ENCODE data around the gene EXD3.
"Not testable (repeated sequence)": the region's sequence is repeated elsewhere in the genome, so short reads cannot be mapped to it uniquely, and the experiment has no call there.

The EXD3 gene, protein sequence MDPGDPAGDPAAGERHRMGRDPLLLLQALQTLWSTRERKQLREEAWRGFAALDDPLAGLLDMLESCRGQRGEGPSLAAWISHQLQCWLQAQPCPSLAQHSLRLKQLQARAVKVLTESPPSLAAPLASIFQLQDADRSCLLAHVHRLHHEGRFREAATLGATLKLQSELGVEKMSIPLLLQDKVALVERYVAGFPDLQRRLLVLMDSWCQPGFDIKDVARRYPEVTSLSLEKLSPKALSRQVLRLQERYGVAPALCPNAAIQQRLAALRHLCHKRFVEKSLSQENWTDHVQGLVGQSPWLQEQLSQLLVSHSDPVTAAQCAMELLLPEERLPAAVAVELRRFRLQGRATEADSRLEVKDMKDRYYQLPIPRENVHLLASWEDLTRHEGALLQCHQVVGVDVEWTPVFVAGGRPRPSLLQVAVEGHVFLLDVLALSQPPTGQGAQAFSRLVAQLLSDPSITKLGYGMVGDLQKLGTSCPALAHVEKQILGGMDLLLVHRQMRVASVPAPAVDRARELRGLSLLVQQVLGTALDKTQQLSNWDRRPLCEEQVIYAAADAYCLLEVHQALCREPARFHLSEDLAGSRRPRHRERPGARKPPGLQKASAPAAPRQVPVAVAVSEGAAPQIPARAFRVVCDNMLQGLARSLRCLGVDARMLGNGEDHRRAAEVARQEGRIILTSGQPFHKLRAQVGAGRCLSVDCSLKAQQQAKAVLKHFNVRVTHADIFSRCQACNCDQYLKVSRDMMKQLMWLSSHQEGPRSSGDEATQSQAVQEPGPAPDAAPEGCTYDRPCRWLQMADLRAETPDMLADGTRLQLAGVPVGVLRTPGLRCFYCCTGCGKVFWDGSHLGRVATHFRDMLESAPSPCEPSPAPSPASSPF

DNA sequence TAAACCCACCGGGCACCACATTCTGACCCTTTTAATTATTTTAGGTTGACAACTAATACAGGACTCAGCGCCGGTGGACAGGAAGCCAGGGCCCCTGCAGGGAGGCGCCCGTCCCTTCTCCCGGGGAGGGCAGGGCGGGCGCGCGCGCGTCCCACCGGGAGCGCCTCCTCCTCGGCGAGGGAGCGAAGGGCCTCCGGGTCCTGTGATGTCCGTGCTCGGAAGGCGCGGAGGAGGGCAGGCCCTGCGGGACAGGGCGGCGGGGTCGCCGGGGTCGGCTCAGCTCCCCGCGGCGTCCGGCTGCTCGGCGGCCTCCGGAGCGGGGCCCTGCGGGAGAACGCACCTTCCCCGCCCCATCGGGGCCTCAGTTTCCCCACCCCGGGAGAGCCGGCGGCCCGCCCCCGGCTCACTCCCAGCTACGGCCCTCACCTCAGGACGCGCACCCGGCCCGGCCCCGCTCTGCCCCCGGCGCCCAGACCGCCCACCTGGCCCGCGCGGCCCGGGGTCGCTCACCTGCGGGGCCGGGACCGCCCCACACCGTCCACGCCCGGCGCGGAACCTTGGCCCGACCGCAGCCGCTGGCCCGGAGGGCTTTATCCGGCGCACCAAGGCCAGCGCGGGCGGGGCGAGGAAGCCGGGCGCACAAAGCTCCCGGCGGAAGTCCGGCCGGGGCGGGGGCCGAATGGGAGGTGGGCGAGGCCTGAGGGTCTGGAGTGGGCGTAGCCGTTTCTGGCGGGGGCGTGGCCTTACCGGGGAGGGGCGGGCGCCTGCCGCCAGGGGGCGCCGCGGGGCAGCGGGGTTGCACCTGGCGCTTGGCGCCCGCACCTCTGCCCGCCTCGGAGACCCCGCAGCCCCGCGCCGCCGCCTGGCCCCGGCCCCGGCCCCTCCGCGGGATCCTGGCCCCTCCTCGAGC, at the start of gene EXD3, which contains the start of gene NOXA1:
TSS of gene EXD3 (minus strand) at position 559 of the 910 bp plus-strand sequence. CDS start 27,805 bp downstream, outside the sequence.
TSS of gene NOXA1 (plus strand) at position 790 of the 910 bp plus-strand sequence. CDS start 137 bp downstream, outside the sequence.
- peak; percentile 83 to 98 for DNase-seq

DNA sequence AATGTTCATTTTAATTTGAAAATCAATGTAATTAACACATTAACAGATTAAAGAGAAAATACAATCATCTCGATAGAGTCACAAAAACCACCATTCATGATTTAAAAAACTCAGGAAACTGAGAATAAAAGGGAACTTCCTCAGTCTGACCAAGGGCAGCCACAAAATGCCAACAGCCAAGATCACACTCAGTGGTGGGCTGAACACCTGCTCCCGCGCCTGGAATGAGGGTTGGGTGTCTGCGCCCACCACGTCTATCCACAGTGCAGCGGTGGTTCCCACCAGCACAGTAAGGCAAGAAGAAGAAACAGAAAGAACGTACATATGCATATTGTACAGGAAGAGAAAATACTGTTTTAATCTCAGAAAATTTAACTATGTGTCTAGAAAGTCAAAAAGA, 47.8 kb upstream of the EXD3 start:
- DNase-seq, result no peak

DNA sequence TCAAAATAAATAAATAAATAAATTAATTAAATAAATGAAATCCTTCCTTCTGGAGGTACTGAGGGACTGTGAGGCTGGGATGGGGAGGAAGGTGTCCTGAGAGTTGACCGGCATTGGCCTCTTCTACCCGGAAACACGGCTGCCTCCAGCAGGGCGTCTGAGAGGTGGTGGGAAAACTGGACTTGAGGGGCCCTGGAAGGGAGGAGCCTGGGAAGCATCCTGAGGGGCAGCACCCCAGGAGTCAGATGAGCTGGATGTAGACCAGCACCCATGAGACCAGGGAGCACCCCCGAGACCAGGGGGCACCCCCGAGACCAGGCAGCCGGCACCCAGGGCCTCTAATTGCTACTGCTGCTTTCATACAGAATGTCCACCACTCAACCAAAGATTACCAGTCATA, 44.9 kb upstream of the EXD3 start:
- no peak for DNase-seq

- no peak for DNase-seq
These were observed 44.2 kb upstream of the EXD3 start for GRCh38 chr9:137467161-137467581.

- DNase-seq, result not testable (repeated sequence)
These were observed 43.6 kb upstream of the EXD3 start for GRCh38 chr9:137466389-137467085.

- DNase-seq, result no peak
These were observed 42.9 kb upstream of the EXD3 start for GRCh38 chr9:137465720-137466388.

GRCh38 chr9:137465000-137465719, 42.2 kb upstream of the EXD3 start:
- DNase-seq, result no peak

GRCh38 chr9:137464291-137464999, 41.5 kb upstream of the EXD3 start:
- no peak for DNase-seq

DNA sequence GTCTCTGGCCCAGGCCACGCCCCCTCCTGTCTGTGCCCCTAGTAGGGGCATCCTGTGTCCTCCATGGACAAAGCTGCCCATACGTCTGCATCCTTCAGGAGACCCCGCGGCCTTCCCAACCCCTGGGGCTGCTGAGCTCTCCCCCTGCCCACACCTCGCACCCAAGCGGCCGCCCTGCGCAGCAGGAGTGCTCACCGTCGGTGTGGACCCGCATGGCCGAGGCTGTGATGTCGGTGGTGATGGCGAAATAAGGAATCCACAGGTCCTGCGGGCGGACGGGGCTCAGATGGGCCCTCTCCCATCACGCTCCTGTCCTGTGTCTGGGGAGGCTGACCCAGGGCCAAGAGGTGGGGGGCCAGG, 40.9 kb upstream of the EXD3 start:
- no peak for DNase-seq

GRCh38 chr9:137462986-137463930, 40.3 kb upstream of the EXD3 start:
- DNase-seq, result no peak

- DNase-seq, result no peak
These were observed 39.5 kb upstream of the EXD3 start for GRCh38 chr9:137462396-137462985.

- peak; percentile 59 to 62 for DNase-seq
These were observed 38.9 kb upstream of the EXD3 start for GRCh38 chr9:137461663-137462395.

GRCh38 chr9:137461316-137461662, 38.3 kb upstream of the EXD3 start:
- no peak for DNase-seq

DNA sequence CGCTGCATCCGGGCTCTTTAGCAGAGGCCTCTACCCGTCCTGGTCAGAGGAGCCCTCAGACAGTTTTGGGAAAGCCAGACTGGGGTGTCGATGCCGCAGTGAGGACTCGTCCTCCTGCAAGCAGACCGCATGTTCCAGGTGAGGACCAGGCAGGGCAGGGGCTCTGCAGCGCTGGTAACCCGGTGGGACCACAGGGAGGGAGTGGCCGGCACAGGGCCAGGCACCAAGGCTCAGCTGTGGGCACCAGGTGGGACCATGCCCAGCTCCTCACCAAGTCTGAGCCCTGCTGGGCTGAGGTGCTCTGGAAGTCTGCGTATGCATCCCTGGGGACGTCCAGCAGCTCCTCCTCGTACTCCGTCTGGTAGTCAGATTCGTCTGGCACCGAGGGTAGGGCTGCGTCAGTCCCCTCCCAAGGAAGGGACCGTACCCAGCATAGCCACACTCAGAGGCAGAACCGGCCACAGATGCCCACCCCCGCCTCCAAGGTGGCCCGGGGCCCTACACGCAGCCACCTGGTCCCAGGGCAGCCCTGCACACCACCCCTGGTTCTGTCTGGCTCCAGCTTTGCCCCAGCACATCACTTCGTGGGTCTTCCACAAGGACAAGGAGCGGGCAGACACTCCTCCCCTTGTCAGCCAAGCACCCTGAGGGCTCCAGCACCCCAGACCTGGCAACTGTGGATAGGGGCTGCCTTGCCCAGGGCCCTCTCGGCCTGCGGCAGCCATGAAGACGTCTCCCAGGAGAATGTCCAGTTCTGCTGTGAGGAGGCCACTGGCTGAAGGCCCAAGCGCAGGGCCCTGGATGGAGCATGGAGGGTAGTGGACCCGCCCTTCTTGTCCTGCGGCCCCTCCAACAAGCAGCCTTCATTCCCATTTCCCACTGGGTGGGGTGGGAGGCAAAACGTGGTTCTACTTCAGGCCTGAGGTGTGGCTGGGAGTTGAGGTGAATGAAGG, 37.7 kb upstream of the EXD3 start:
- no peak for DNase-seq

- no peak for DNase-seq
These were observed 36.8 kb upstream of the EXD3 start for GRCh38 chr9:137459601-137460362.

DNA sequence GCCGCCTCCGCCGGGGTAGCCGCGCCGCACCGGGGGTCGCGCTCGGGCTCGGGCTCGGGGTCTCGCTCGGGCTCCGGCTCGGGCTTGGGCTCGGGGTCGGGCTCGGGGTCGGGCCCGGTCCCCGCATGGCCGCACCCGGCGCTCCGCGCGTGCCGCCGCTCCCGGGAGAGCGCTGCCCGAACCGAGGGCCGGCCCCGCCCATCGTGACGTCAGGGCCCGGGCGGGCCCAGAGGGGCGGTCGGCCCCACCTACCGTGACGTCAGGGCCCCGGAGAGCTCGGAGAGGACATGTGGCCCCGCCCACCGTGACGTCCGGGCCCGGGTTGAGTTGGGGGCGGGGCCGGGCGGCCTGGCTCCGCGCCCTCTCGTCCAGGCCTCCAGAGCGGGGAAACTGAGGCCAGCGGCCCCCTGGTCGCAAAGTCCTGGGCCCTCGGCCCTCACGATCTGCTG, 36.2 kb upstream of the EXD3 start, which contains the start of gene NSMF:
TSS of gene NSMF (minus strand) at position 183 of the 449 bp plus-strand sequence. CDS start 232 bp downstream, outside the sequence.
- DNase-seq, result peak; percentile 93 to 98

Measured in stimulated activated CD4-positive, alpha-beta T cell treated with anti-CD3 and anti-CD28 coated beads, Interleukin-4, amount 100 ng/mL, for 4 hours (primary cell).